ENCODE measurements around the gene PYGB.

Gene PYGB

GRCh38 chr20:25315418-25316210 lies 67.7 kb downstream of the PYGB start:
- Histone ChIP-seq H3K4me3 (no peak overlapping the region), H4K20me1 (no peaks in the 10 kb centered on the region), H3K27me3 (no peaks in the 10 kb centered on the region), H3K4me2 (no peak overlapping the region), H3K4me1 (peaks cover 58% of the 10 kb centered on the region), H3K9ac (no peak overlapping the region), H3K9me3 (peaks cover 3% of the 10 kb centered on the region; the same call in 1 of the 2 replicates), H3K27ac (no peak overlapping the region), H3K36me3 (peaks cover 55% of the 10 kb centered on the region)
- no peak for TF ChIP-seq Cebpa-rat (IDR thresholded peaks at IDR 0.05)

GRCh38 chr20:25316506-25317190 lies 68.8 kb downstream of the PYGB start:
- H3K36me3 ChIP-seq = peaks cover 62% of the 10 kb centered on the region
- no peak for TF ChIP-seq Cebpa-rat (IDR thresholded peaks at IDR 0.05)

GRCh38 chr20:25317351-25318075 lies 69.6 kb downstream of the PYGB start:
- peaks cover 52% of the 10 kb centered on the region for H3K4me1 ChIP-seq
- no peak for TF ChIP-seq Cebpa-rat (IDR thresholded peaks at IDR 0.05)
- no peaks in the 10 kb centered on the region for H3K27me3 ChIP-seq
- peak overlapping the region; percentile 81 for H3K9ac ChIP-seq
- H3K27ac ChIP-seq = peak overlapping the region; percentile 93
- H3K4me2 ChIP-seq = peak overlapping the region; percentile 94
- H3K4me3 ChIP-seq = 0 out of 2 replicates have a peak overlapping the region, but pooled peaks have one; percentile 54
- H4K20me1 ChIP-seq = no peaks in the 10 kb centered on the region
- H3K9me3 ChIP-seq = peaks cover 3% of the 10 kb centered on the region; the same call in 1 of the 2 replicates
- peaks cover 62% of the 10 kb centered on the region for H3K36me3 ChIP-seq

More at GRCh38 chr20:25316506-25317190, 68.8 kb downstream of the PYGB start:
- H3K4me2 ChIP-seq = peak overlapping the region; percentile 94; the same call in 1 of the 2 replicates
- no peaks in the 10 kb centered on the region for H4K20me1 ChIP-seq
- no peaks in the 10 kb centered on the region for H3K27me3 ChIP-seq
- H3K4me1 ChIP-seq = peaks cover 54% of the 10 kb centered on the region
- H3K9me3 ChIP-seq = peaks cover 3% of the 10 kb centered on the region; the same call in 1 of the 2 replicates
- H3K27ac ChIP-seq = peak overlapping the region; percentile 93
- H3K4me3 ChIP-seq = no peak overlapping the region
- no peak overlapping the region for H3K9ac ChIP-seq

- H3K27ac ChIP-seq = peak overlapping the region; percentile 93
- H3K9me3 ChIP-seq = no peaks in the 10 kb centered on the region
- peaks cover 53% of the 10 kb centered on the region for H3K4me1 ChIP-seq
- no peaks in the 10 kb centered on the region for H3K27me3 ChIP-seq
- no peaks in the 10 kb centered on the region for H4K20me1 ChIP-seq
- peak overlapping the region; percentile 54 for H3K4me3 ChIP-seq
- peak overlapping the region; percentile 81 for H3K9ac ChIP-seq
- peaks cover 72% of the 10 kb centered on the region for H3K36me3 ChIP-seq
- H3K4me2 ChIP-seq = peak overlapping the region; percentile 94
- TF ChIP-seq Cebpa-rat (IDR thresholded peaks at IDR 0.05) = no peak
Observed at GRCh38 chr20:25318471-25319240, 70.8 kb downstream of the PYGB start.

GRCh38 chr20:25319241-25320034 lies 71.6 kb downstream of the PYGB start:
- no peaks in the 10 kb centered on the region for H3K27me3 ChIP-seq
- peak overlapping the region; percentile 81 for H3K9ac ChIP-seq
- H3K4me1 ChIP-seq = peaks cover 58% of the 10 kb centered on the region
- H3K36me3 ChIP-seq = peaks cover 69% of the 10 kb centered on the region
- H3K9me3 ChIP-seq = no peaks in the 10 kb centered on the region
- H3K4me2 ChIP-seq = peak overlapping the region; percentile 94
- no peaks in the 10 kb centered on the region for H4K20me1 ChIP-seq
- H3K27ac ChIP-seq = peak overlapping the region; percentile 93
- H3K4me3 ChIP-seq = peak overlapping the region; percentile 54
- no peak for TF ChIP-seq Cebpa-rat (IDR thresholded peaks at IDR 0.05)

- peaks cover 61% of the 10 kb centered on the region for H3K36me3 ChIP-seq
- no peaks in the 10 kb centered on the region for H3K27me3 ChIP-seq
- TF ChIP-seq Cebpa-rat (IDR thresholded peaks at IDR 0.05) = no peak
- no peaks in the 10 kb centered on the region for H3K9me3 ChIP-seq
- no peaks in the 10 kb centered on the region for H4K20me1 ChIP-seq
- peak overlapping the region; percentile 94 for H3K4me2 ChIP-seq
- peak overlapping the region; percentile 93; the same call in 1 of the 2 replicates for H3K27ac ChIP-seq
- peaks cover 65% of the 10 kb centered on the region for H3K4me1 ChIP-seq
- H3K4me3 ChIP-seq = peak overlapping the region; percentile 54; the same call in 1 of the 2 replicates
- peak overlapping the region; percentile 81 for H3K9ac ChIP-seq
Observed at GRCh38 chr20:25320035-25320800, 72.3 kb downstream of the PYGB start.

- H3K36me3 ChIP-seq = peaks cover 50% of the 10 kb centered on the region
- TF ChIP-seq Cebpa-rat (IDR thresholded peaks at IDR 0.05) = no peak
- H3K9ac ChIP-seq = no peak overlapping the region
- no peaks in the 10 kb centered on the region for H4K20me1 ChIP-seq
- H3K4me2 ChIP-seq = no peak overlapping the region
- no peaks in the 10 kb centered on the region for H3K27me3 ChIP-seq
- no peak overlapping the region for H3K27ac ChIP-seq
- peaks cover 69% of the 10 kb centered on the region for H3K4me1 ChIP-seq
- no peak overlapping the region for H3K4me3 ChIP-seq
- H3K9me3 ChIP-seq = no peaks in the 10 kb centered on the region
Observed at GRCh38 chr20:25321262-25321831, 73.5 kb downstream of the PYGB start.

DNA sequence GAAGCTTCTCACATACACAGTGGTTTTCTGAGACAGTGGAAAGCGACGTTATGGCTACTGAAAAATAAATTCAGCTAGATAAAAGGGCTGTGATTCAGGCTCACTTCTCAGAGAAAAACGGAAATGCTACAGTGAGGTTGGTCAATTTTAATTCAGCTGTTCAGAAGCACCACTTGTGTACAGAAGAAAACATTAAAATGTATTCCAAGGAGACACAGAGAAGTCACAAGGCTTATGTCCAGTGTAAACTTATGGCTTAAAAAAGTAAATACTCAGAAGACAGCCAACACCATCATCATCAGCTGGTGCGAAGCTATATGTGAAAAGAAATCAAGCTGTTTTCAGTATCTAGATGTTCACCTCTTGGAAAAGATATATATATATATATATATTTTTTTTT lies 74.1 kb downstream of the PYGB start:
- H3K27ac ChIP-seq = no peak overlapping the region
- no peak for TF ChIP-seq Cebpa-rat (IDR thresholded peaks at IDR 0.05)
- peaks cover 43% of the 10 kb centered on the region for H3K36me3 ChIP-seq

More for the DNA sequence above, 74.1 kb downstream of the PYGB start:
- Histone ChIP-seq H3K4me3 (no peak overlapping the region), H3K9me3 (no peaks in the 10 kb centered on the region), H4K20me1 (no peaks in the 10 kb centered on the region), H3K27me3 (no peaks in the 10 kb centered on the region), H3K4me2 (no peak overlapping the region), H3K4me1 (peaks cover 64% of the 10 kb centered on the region), H3K9ac (no peak overlapping the region)

All from BLaER1 (cell line).